Neuronal stem cell (in vitro differentiated cells): Measurements from ENCODE around the gene PLEKHM3.

Source experiments
- DNase-seq: peaks from one replicate; pipeline ENCODE4 v3.0.0-alpha.2; 2013; ENCODE audit warnings: low spot score
- H2AFZ ChIP-seq: one replicate; pipeline ENCODE4 v1.6.1; 2013; ENCODE audit warnings: mild to moderate bottlenecking, low read length, inconsistent platforms
- H2AK5ac ChIP-seq: 2 replicates; pipeline ENCODE4 v1.6.1; 2013; ENCODE audit warnings: low read depth, mild to moderate bottlenecking, inconsistent platforms, low read length, moderate library complexity, mixed read lengths
- H2BK120ac ChIP-seq: 2 replicates; pipeline ENCODE4 v1.6.1; 2013; ENCODE audit warnings: low read depth, mild to moderate bottlenecking, inconsistent platforms, low read length, moderate library complexity, mixed read lengths
- H2BK12ac ChIP-seq: one replicate; pipeline ENCODE4 v1.6.1; 2013; ENCODE audit warnings: low read length, inconsistent platforms
- H2BK15ac ChIP-seq: 2 replicates; pipeline ENCODE4 v1.6.1; 2013; ENCODE audit warnings: mild to moderate bottlenecking, low read length, inconsistent platforms, mixed read lengths
- H2BK5ac ChIP-seq: one replicate; pipeline ENCODE4 v1.6.1; 2013; ENCODE audit warnings: inconsistent platforms, mild to moderate bottlenecking, low read length, moderate library complexity
- H3K14ac ChIP-seq: one replicate; pipeline ENCODE4 v1.6.1; 2013; ENCODE audit warnings: low read length, inconsistent platforms
- H3K18ac ChIP-seq: 2 replicates; pipeline ENCODE4 v1.6.1; 2013; ENCODE audit warnings: low read length, inconsistent platforms
- H3K23ac ChIP-seq: 2 replicates; pipeline ENCODE4 v1.6.1; 2013; ENCODE audit warnings: low read depth, mild to moderate bottlenecking, mixed read lengths, low read length, inconsistent platforms; ENCODE audit not compliant: poor library complexity
- H3K27ac ChIP-seq: replicated peaks from 3 replicates; pipeline ENCODE4 v1.5.1; 2013; ENCODE audit warnings: low read length, inconsistent platforms
- H3K27me3 ChIP-seq, 3 experiments: 2 replicates each; pipeline ENCODE4 v1.6.1; 2013; ENCODE audit warnings: low read length in 3 of 3, mild to moderate bottlenecking in 2 of 3, inconsistent platforms in 1 of 3, low read depth in 1 of 3, mixed read lengths in 1 of 3, moderate library complexity in 1 of 3; ENCODE audit not compliant: control insufficient read depth in 3 of 3, insufficient read depth in 3 of 3
- H3K36me3 ChIP-seq, 2 donors: replicated peaks in 1 of 2; 2 replicates each; pipeline ENCODE4 v1.6.1; 2013; ENCODE audit warnings: low read length in 2 of 2; ENCODE audit not compliant: control insufficient read depth in 2 of 2, insufficient read depth in 2 of 2
- H3K4ac ChIP-seq: 2 replicates; pipeline ENCODE4 v1.6.1; 2013; ENCODE audit warnings: inconsistent platforms, mild to moderate bottlenecking, low read length, moderate library complexity
- H3K4me1 ChIP-seq, 2 donors: 1 replicate in 1 of 2; 2 replicates in 1 of 2; pipeline ENCODE4 v1.6.1; 2013; ENCODE audit warnings: low read length in 2 of 2, low read depth in 1 of 2; ENCODE audit not compliant: control insufficient read depth in 2 of 2, insufficient read depth in 1 of 2
- H3K4me2 ChIP-seq: one replicate; pipeline ENCODE4 v1.6.1; 2013; ENCODE audit warnings: mild to moderate bottlenecking, low read length, inconsistent platforms; ENCODE audit not compliant: insufficient read depth, poor library complexity, severe bottlenecking
- H3K4me3 ChIP-seq, 2 donors: 2 replicates each; pipeline ENCODE4 v1.5.1; 2013; ENCODE audit warnings: low read length in 2 of 2, mild to moderate bottlenecking in 2 of 2, inconsistent platforms in 1 of 2, moderate library complexity in 1 of 2
- H3K79me1 ChIP-seq: one replicate; pipeline ENCODE4 v1.6.1; 2013; ENCODE audit warnings: low read depth, mild to moderate bottlenecking, inconsistent platforms, low read length, moderate library complexity
- H3K9ac ChIP-seq: one replicate; pipeline ENCODE4 v1.6.1; 2013; ENCODE audit warnings: mild to moderate bottlenecking, low read depth, low read length, inconsistent platforms; ENCODE audit not compliant: poor library complexity
- H3K9me3 ChIP-seq, 2 donors: replicated peaks in 1 of 2; 2 replicates each; pipeline versions ENCODE3 to v1.6.1; 2013; ENCODE audit warnings: low read length in 2 of 2, mild to moderate bottlenecking in 2 of 2, inconsistent platforms in 1 of 2, low read depth in 1 of 2, mixed read lengths in 1 of 2, moderate library complexity in 1 of 2; ENCODE audit not compliant: control insufficient read depth in 2 of 2, insufficient read depth in 1 of 2
- H4K8ac ChIP-seq: one replicate; pipeline ENCODE4 v1.6.1; 2013; ENCODE audit warnings: low read depth, mild to moderate bottlenecking, inconsistent platforms, low read length, moderate library complexity
- H4K91ac ChIP-seq: one replicate; pipeline ENCODE4 v1.6.1; 2013; ENCODE audit warnings: low read length, low read depth, mild to moderate bottlenecking, inconsistent platforms; ENCODE audit not compliant: poor library complexity
- WGBS, 2 donors: extraction: QIAGEN DNeasy Blood & Tissue Kit; methylation state at CpG; one replicate each; pipeline ENCODE4 v1.1.7; 2013; ENCODE audit warnings: missing lambda C conversion rate in 2 of 2, mixed read lengths in 1 of 2; ENCODE audit not compliant: insufficient read length in 2 of 2, insufficient replicate concordance in 1 of 2; ENCODE audit errors: extremely low coverage in 2 of 2; 5-methylcytosine and 5-hydroxymethylcytosine counted together

PLEKHM3 gene

DNA sequence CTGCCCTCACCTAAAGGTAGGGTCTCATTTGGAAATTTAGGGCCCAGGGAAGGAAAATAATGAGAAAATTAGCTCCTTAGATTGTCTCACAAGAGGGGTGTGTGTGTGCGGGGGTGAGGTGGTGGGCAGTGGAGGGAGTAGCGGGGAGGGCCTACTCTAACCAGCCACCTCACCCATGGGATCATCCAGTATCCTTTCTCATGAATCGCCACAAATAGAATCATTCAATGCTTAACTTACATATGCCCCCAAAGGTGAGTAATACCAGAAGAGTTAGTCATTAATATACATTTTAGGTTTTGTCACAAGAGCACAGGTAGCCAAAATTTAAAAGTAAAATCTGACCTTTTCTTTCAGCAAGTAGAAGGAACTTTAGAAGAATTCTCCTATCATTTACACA lies 122.1 kb downstream of the PLEKHM3 start:
- Histone ChIP-seq H3K79me1 (no peaks in the 10 kb centered on the region), H2BK15ac (no peak overlapping the region), H3K14ac (no peak overlapping the region), H2BK120ac (no peak overlapping the region), H3K4me3 (no peak overlapping the region), H3K36me3 (no peaks in the 10 kb centered on the region), H2BK12ac (no peak overlapping the region), H3K18ac (no peak overlapping the region), H3K27me3 (no peaks in the 10 kb centered on the region), H3K9ac (no peak overlapping the region), H3K27ac (peak overlapping the region; percentile 96), H3K4me1 (peaks cover 24 to 38% of the 10 kb centered on the region in 2 donors), H2AFZ (no peak overlapping the region), H3K4me2 (no peak overlapping the region), H4K8ac (no peak overlapping the region), H2BK5ac (no peak overlapping the region), H3K23ac (no peak overlapping the region), H4K91ac (peak overlapping the region; percentile 76), H2AK5ac (no peak overlapping the region), H3K4ac (no peak overlapping the region), H3K9me3 (peaks cover 0 to 3% of the 10 kb centered on the region in 2 donors)
- WGBS, 2 donors, result no CpG with 5 or more reads among the region's 3 CpGs
- no peak for DNase-seq

DNA sequence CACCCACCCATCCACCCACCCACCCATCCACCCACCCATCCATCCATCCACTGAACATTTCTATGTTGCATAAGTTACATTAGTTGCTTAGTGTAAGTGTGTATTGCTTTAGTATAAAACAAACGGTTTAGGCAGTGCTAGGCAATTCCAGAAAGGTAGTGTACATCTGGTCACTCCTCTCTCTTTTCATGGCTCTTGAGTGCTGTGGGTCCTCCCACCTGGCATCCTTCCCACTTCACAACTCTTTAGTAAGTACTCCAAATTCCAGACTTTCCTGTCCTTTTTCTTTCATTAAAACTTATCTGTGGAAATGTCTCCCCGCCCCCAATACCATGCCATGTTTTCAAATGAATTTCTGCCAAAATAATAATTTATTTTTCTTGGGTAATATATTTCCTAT lies 122.5 kb downstream of the PLEKHM3 start:
- Histone ChIP-seq H2AFZ (no peak overlapping the region), H3K14ac (no peak overlapping the region), H2BK15ac (no peak overlapping the region), H3K27me3 (no peaks in the 10 kb centered on the region), H3K9me3 (peaks cover 0 to 3% of the 10 kb centered on the region in 2 donors), H3K79me1 (no peaks in the 10 kb centered on the region), H3K4me2 (no peak overlapping the region), H3K27ac (peak overlapping the region; percentile 96), H3K4me3 (no peak overlapping the region), H3K36me3 (no peaks in the 10 kb centered on the region), H2BK12ac (no peak overlapping the region), H4K91ac (no peak overlapping the region), H3K18ac (no peak overlapping the region), H2BK5ac (no peak overlapping the region), H3K4me1 (peaks cover 28 to 39% of the 10 kb centered on the region in 2 donors), H2BK120ac (no peak overlapping the region), H2AK5ac (no peak overlapping the region), H3K4ac (no peak overlapping the region), H3K23ac (no peak overlapping the region), H4K8ac (no peak overlapping the region), H3K9ac (no peak overlapping the region)
- WGBS, 2 donors, result no CpG with 5 or more reads among the region's 2 CpGs
- no peak for DNase-seq

DNA sequence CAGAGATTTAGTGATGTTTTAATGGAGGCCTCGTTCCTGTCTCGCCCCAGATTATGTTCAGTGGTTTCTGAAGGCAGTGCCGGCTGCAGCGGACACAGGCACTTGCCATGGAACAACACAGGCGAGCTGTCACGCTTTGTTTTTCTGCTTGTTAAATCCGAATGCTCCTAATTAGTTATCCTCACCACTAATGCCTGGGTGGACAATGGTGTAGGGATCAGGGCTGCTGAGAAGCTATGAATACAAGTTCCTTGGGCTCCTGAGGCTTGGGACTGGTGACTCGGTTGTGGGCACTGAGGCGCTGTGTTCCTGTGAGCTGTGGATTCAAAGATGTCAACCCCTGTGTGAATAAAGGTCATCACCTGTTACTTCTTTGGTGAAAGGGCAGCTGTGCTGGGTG lies 123.5 kb downstream of the PLEKHM3 start:
- Histone ChIP-seq H2AK5ac (no peak overlapping the region), H3K9ac (no peak overlapping the region), H3K36me3 (no peaks in the 10 kb centered on the region), H2AFZ (peak overlapping the region; percentile 19), H3K27ac (peak overlapping the region; percentile 96), H3K4me3 (no peak overlapping the region), H3K4ac (no peak overlapping the region), H2BK12ac (no peak overlapping the region), H2BK15ac (no peak overlapping the region), H3K27me3 (no peaks in the 10 kb centered on the region), H4K8ac (no peak overlapping the region), H3K4me1 (peaks cover 38 to 47% of the 10 kb centered on the region in 2 donors), H3K9me3 (peaks cover 0 to 3% of the 10 kb centered on the region in 2 donors), H3K79me1 (no peaks in the 10 kb centered on the region), H3K18ac (no peak overlapping the region), H2BK120ac (no peak overlapping the region), H3K23ac (no peak overlapping the region), H4K91ac (no peak overlapping the region), H3K14ac (no peak overlapping the region), H3K4me2 (no peak overlapping the region), H2BK5ac (no peak overlapping the region)
- no CpG with 5 or more reads among the region's 9 CpGs for WGBS, 2 donors
- DNase-seq, result peak; percentile 95

DNA sequence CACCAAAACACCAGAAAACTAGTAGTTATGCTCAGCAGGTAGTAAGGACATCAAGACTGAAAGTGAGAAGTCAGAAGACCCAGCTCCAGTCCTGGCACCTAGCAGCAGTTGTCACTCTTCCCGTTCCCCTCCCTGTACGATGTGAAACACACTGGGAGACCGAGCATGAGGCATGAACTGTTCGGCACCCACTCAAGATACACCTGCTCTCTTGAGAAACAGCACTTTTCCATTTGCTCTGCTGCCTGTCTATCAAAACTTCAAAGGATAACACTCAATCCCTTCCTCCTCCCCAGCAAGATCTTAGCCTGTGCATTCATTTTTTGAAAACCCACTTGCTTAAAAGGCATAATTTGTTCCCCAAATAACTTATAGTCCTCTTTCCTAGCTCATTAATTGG lies 123.9 kb downstream of the PLEKHM3 start:
- no peak overlapping the region for H2BK15ac ChIP-seq
- H3K27ac ChIP-seq, result peak overlapping the region; percentile 96
- no peak overlapping the region for H2AFZ ChIP-seq
- peak overlapping the region; percentile 94 for H3K18ac ChIP-seq
- H3K9me3 ChIP-seq, result peaks cover 0 to 3% of the 10 kb centered on the region in 2 donors
- DNase-seq, result no peak
- peak overlapping the region; percentile 54 for H2AK5ac ChIP-seq
- H4K8ac ChIP-seq, result no peak overlapping the region
- H3K27me3 ChIP-seq, result no peaks in the 10 kb centered on the region
- WGBS, 2 donors, result no CpG with 5 or more reads among the region's 4 CpGs
- H3K79me1 ChIP-seq, result no peaks in the 10 kb centered on the region
- H2BK12ac ChIP-seq, result peak overlapping the region; percentile 85
- no peak overlapping the region for H3K4me3 ChIP-seq
- H3K36me3 ChIP-seq, result no peaks in the 10 kb centered on the region
- H3K9ac ChIP-seq, result no peak overlapping the region
- peak overlapping the region; percentile 69 for H3K4ac ChIP-seq
- H2BK120ac ChIP-seq, result peak overlapping the region; percentile 93
- peak overlapping the region; percentile 73 for H4K91ac ChIP-seq
- peaks cover 43 to 47% of the 10 kb centered on the region in 2 donors for H3K4me1 ChIP-seq
- no peak overlapping the region for H3K14ac ChIP-seq
- H2BK5ac ChIP-seq, result peak overlapping the region; percentile 98
- peak overlapping the region; percentile 29 for H3K4me2 ChIP-seq
- H3K23ac ChIP-seq, result no peak overlapping the region
